ENCODE results near the gene STON2. TPM values are rescaled to one million over a fixed set of nuclear protein-coding genes. Genes with fewer than 3 reads are reported as not detected.

Gene STON2
- total and polyA plus RNA-seq, 2 of the 13 experiments (the other 11 are each of a cell fraction or from before 2014, with no cell fraction given) = 2.1 to 11.0 TPM

GRCh38 chr14:81366884-81367283 is 33.2 kb downstream of the STON2 start (continued):
- no peak for TF ChIP-seq ZUFSP (CRISPR knock-in tag; IDR thresholded peaks at IDR 0.05; ENCODE audit: borderline replicate concordance)
- no peak for TF ChIP-seq CCAR2 (optimal IDR thresholded peaks at IDR 0.05; ENCODE audit: low read depth, low read length)
- TF ChIP-seq ZNF737 (CRISPR knock-in tag; IDR thresholded peaks at IDR 0.05; ENCODE audit: borderline replicate concordance) = no peak
- TF ChIP-seq DNMT1 (CRISPR knock-in tag; IDR thresholded peaks at IDR 0.05) = no peak
- TF ChIP-seq SOX5 (CRISPR knock-in tag; IDR thresholded peaks at IDR 0.05; ENCODE audit: borderline replicate concordance) = no peak
- no peak for TF ChIP-seq RNF219 (CRISPR knock-in tag; IDR thresholded peaks at IDR 0.05)
- TF ChIP-seq ZNF224 (CRISPR knock-in tag; IDR thresholded peaks at IDR 0.05) = no peak
- TF ChIP-seq ELF1 (CRISPR knock-in tag; IDR thresholded peaks at IDR 0.05) = no peak
- TF ChIP-seq TBX2 (CRISPR knock-in tag; IDR thresholded peaks at IDR 0.05; ENCODE audit: borderline replicate concordance) = no peak
- TF ChIP-seq KDM2A (CRISPR knock-in tag; IDR thresholded peaks at IDR 0.05; ENCODE audit: borderline replicate concordance, low read depth) = no peak

- DNase-seq (ENCODE audit: low spot score) (no peak), ATAC-seq (no peak), FAIRE-seq (no peak)
- Histone ChIP-seq H4K20me1 (ENCODE audit: insufficient read depth, low read length) (no peaks in the 10 kb centered on the region), H3K9me3 (ENCODE audit: low read length) (no peaks in the 10 kb centered on the region), H3K36me3 (replicated peaks in 1 of 2; ENCODE audit: control insufficient read depth in 1 of 2, insufficient read depth in 2 of 2, low read length in 2 of 2) (peaks cover 0 to 10% of the 10 kb centered on the region in 2 experiments; a peak in 2 of 5 replicates), H3K27me3 (ENCODE audit: control insufficient read depth in 1 of 2, insufficient read depth in 2 of 2, low read length in 2 of 2) (no peaks in the 10 kb centered on the region), H3K4me1 (ENCODE audit: insufficient read depth, low read length) (no peaks in the 10 kb centered on the region), H3K4me2 (ENCODE audit: low read depth, low read length) (no peak overlapping the region), H2AFZ (ENCODE audit: low read length) (no peak overlapping the region), H3K4me3 (replicated peaks in 1 of 3; ENCODE audit: insufficient read depth in 1 of 3, low read depth in 2 of 3, low read length in 3 of 3) (no peak overlapping the region), H3K27ac (ENCODE audit: extremely low read length, insufficient read depth, low read length) (no peak overlapping the region), H3K9ac (ENCODE audit: insufficient read depth, low read depth, low read length) (no peak overlapping the region), H3K79me2 (ENCODE audit: insufficient read depth, low read length) (no peaks in the 10 kb centered on the region)
- ChIA-PET CTCF (ENCODE audit: low intra/inter-chr PET ratio, low total read pairs) (no interaction called here), POLR2A (no interaction called here)
- WGBS (ENCODE audit: low lambda C conversion rate) = 53% methylated on average over 3 of the region's 6 CpGs
- no TSS peak for BruUV-seq (replicated peaks)
- intact Hi-C loops (cut with micrococcal nuclease; ENCODE audit: unreplicated experiment) (no loop called here), in situ Hi-C loops (cut with HindIII; ENCODE audit: extremely low pct_ligation_motif_present, low pct_unique_long_range_greater_than_20kb) (no loop called here)
- TF ChIP-seq ZNF781 (CRISPR knock-in tag; IDR thresholded peaks at IDR 0.05; ENCODE audit: borderline replicate concordance, not compliant biosample characterization) (no peak), ZNF407 (CRISPR knock-in tag; IDR thresholded peaks at IDR 0.05; ENCODE audit: not compliant biosample characterization) (no peak)
Observed at GRCh38 chr14:81366214-81366613, 33.9 kb downstream of the STON2 start.
